Smooth muscle cell of trachea (primary cell): ENCODE data around the gene FLCN. TPM values are rescaled to one million over a fixed set of nuclear protein-coding genes. Genes with fewer than 3 reads are reported as not detected.

Source experiments
- total RNA-seq: library from RNA; depleted of rRNA; stranded (reverse); fragments of >200 nt; gene quantifications from 2 replicates; pipeline ENCODE4 v1.2.1, GENCODE V29; 2014

Gene FLCN, protein sequence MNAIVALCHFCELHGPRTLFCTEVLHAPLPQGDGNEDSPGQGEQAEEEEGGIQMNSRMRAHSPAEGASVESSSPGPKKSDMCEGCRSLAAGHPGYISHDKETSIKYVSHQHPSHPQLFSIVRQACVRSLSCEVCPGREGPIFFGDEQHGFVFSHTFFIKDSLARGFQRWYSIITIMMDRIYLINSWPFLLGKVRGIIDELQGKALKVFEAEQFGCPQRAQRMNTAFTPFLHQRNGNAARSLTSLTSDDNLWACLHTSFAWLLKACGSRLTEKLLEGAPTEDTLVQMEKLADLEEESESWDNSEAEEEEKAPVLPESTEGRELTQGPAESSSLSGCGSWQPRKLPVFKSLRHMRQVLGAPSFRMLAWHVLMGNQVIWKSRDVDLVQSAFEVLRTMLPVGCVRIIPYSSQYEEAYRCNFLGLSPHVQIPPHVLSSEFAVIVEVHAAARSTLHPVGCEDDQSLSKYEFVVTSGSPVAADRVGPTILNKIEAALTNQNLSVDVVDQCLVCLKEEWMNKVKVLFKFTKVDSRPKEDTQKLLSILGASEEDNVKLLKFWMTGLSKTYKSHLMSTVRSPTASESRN
- 107 and 126 TPM in 2 replicates for total RNA-seq

DNA sequence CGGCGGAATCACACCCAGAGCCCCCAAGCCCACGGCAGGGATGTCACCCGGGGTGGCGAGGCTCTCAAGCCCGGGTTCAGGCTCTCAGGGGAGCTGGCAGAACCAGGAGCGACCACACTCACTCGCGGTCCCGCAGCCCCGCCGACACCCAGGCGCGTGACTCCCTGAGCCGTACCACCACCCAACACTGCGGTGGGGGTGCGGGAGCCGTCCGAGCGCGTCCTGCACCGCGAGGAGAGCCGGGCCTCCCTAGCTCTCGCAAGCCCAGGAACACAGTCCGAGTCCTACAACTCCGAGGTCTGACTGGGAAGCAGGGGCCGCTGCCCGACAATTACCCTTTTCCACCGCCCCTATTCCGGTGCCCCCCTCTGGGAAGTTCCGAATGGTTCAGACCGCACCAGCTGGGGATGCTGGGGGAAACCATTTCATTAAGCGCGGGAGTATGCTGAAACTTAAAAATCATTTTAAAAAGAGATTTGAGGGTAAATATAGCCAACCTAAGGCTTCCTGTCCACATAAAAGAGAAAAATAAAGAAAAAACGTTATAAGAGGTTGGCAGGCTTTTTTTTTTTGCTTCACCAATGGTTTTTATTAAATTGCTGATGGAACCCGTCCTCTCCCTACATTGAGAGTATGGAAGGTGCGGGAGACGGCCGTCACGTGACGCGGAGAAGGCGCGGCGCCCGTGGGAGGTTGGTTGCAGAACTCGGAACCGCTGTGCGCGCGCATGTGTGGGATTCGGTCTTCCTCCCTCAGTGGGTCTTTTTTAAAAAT is at the start of gene FLCN:
Gene FLCN (minus strand): TSS at position 143 of the 774 bp plus-strand sequence. CDS start 9,031 bp downstream, outside the sequence.

GRCh38 chr17:17280613-17281549 is 43.9 kb upstream of the FLCN start, which contains the start of gene COPS3:
TSS of gene COPS3 (minus strand) at chr17:17281246. CDS start at chr17:17281186, 60 bp downstream.

GRCh38 chr17:17206124-17206912 is 30.6 kb downstream of the FLCN start, which contains the start of gene PLD6:
TSS of gene PLD6 (minus strand) at chr17:17206333. CDS start at chr17:17206286, 47 bp downstream.

Other genes starting within 250 kb of the FLCN start
- gene MPRIP, start 194.7 kb downstream of the FLCN start, total RNA-seq = 86.0 and 106 TPM in 2 replicates
- 3.1 and 4.5 TPM in 2 replicates for gene PLD6, start 30.8 kb downstream of the FLCN start, total RNA-seq
- gene COPS3, start 44.1 kb upstream of the FLCN start, total RNA-seq = 93.5 and 112 TPM in 2 replicates
- 1.6 and 3.5 TPM in 2 replicates for gene NT5M, start 66.2 kb upstream of the FLCN start, total RNA-seq
- 12.8 and 14.9 TPM in 2 replicates for gene MED9, start 239.8 kb upstream of the FLCN start, total RNA-seq